Endothelial cell of umbilical vein (primary cell): ENCODE data around the gene PCARE. TPM values are rescaled to one million over a fixed set of nuclear protein-coding genes. Genes with fewer than 3 reads are reported as not detected.

Experiments used
- BruUV-seq: library from RNA; stranded (reverse); fragments of 400-500 nt; replicated peaks from 2 replicates; lab custom pipeline; 2021; lab: Mats Ljungman, UMichigan
- CTCF ChIA-PET: fragments of 300-600, 350-600 bp; sonication (Branson Sonifier 250); formaldehyde crosslinking; loops from one replicate; lab custom pipeline; 2021; ENCODE audit warnings: antibody characterized with exemption, inconsistent platforms; lab: Charles Lee
- POLR2A ChIA-PET: fragments of 300-600, 350-600 bp; sonication (Branson Sonifier 250); formaldehyde crosslinking; loops from one replicate; lab custom pipeline; 2021; ENCODE audit warnings: antibody characterized with exemption, inconsistent platforms; lab: Charles Lee
- DNase-seq: peaks from one replicate; pipeline ENCODE4 v3.0.0-alpha.2; 2011; ENCODE audit warnings: low read depth, low spot score
- FAIRE-seq: peaks from 2 replicates; lab custom pipeline; 2011; peaks lifted over from hg19 to GRCh38; lab: Jason Lieb, UNC
- H2AFZ ChIP-seq: 2 replicates; pipeline ENCODE4 v1.6.0; 2012; ENCODE audit warnings: low read depth, low read length, control low read depth, inconsistent platforms
- H3K27ac ChIP-seq: 2 replicates; pipeline ENCODE4 v1.5.1; 2011; ENCODE audit warnings: low read depth, mild to moderate bottlenecking, control low read depth, low read length, moderate library complexity; ENCODE audit not compliant: insufficient read depth
- H3K27me3 ChIP-seq, 2 experiments: 2 replicates each; pipeline versions ENCODE4 v1.6.0 to v1.6.1; 2011; ENCODE audit warnings: low read length in 2 of 2, mixed read lengths in 1 of 2; ENCODE audit not compliant: control insufficient read depth in 2 of 2, insufficient read depth in 2 of 2
- H3K36me3 ChIP-seq, 2 experiments: 2 replicates in 1 of 2; 3 replicates in 1 of 2; pipeline ENCODE4 v1.5.1; 2011; ENCODE audit warnings: low read length in 2 of 2, mild to moderate bottlenecking in 1 of 2, moderate library complexity in 1 of 2; ENCODE audit not compliant: control insufficient read depth in 2 of 2, insufficient read depth in 2 of 2; ENCODE audit errors: extremely low read depth in 1 of 2
- H3K4me1 ChIP-seq: 3 replicates; pipeline ENCODE4 v1.5.1; 2011; ENCODE audit warnings: mild to moderate bottlenecking, low read length; ENCODE audit not compliant: control insufficient read depth, insufficient read depth; ENCODE audit errors: extremely low read depth
- H3K4me2 ChIP-seq: 2 replicates; pipeline ENCODE4 v1.6.1; 2011; ENCODE audit warnings: low read length, control low read depth, mixed read lengths; ENCODE audit not compliant: insufficient read depth
- H3K4me3 ChIP-seq, 3 experiments: fragments of 200-600 bp in 1 of 3; sonication (generic), shearing (Covaris generic) in 1 of 3; replicated peaks in 1 of 3; 2 replicates each; pipeline ENCODE4 v1.5.1; 2011 to 2016; ENCODE audit warnings: control low read depth in 3 of 3, low read length in 3 of 3, mild to moderate bottlenecking in 2 of 3, inconsistent platforms in 1 of 3, low read depth in 1 of 3, moderate library complexity in 1 of 3; ENCODE audit not compliant: insufficient read depth in 1 of 3
- H3K79me2 ChIP-seq: 2 replicates; pipeline ENCODE4 v1.6.0; 2012; ENCODE audit warnings: low read length, inconsistent platforms; ENCODE audit not compliant: control insufficient read depth, insufficient read depth
- H3K9ac ChIP-seq: replicated peaks from 2 replicates; pipeline ENCODE3; 2011; ENCODE audit warnings: low read length, control low read depth; ENCODE audit not compliant: insufficient read depth; ENCODE audit errors: extremely low read depth
- H3K9me1 ChIP-seq: replicated peaks from 3 replicates; pipeline ENCODE4 v1.6.0; 2011; ENCODE audit warnings: mild to moderate bottlenecking, low read length; ENCODE audit not compliant: control insufficient read depth, insufficient read depth; ENCODE audit errors: extremely low read depth
- H3K9me3 ChIP-seq: replicated peaks from 2 replicates; pipeline ENCODE4 v1.5.1; 2012; ENCODE audit warnings: low read length, inconsistent platforms; ENCODE audit not compliant: control insufficient read depth, insufficient read depth
- H4K20me1 ChIP-seq: replicated peaks from 2 replicates; pipeline ENCODE3; 2011; ENCODE audit warnings: mild to moderate bottlenecking, low read length; ENCODE audit not compliant: control insufficient read depth, insufficient read depth; ENCODE audit errors: extremely low read depth
- EZH2 ChIP-seq: IDR thresholded peaks from 2 replicates; pipeline ENCODE4 v1.6.1; 2012; ENCODE audit warnings: borderline replicate concordance, low read depth, mild to moderate bottlenecking, moderate library complexity, low read length, inconsistent platforms; ENCODE audit not compliant: severe bottlenecking
- FOS ChIP-seq: IDR thresholded peaks from 2 replicates; pipeline ENCODE4 v1.6.1; 2011; ENCODE audit warnings: mild to moderate bottlenecking, low read length, moderate library complexity, borderline replicate concordance; ENCODE audit not compliant: insufficient read depth
- GATA2 ChIP-seq: IDR thresholded peaks from 2 replicates; pipeline ENCODE4 v1.7.0; 2011; ENCODE audit warnings: low read depth, mild to moderate bottlenecking, moderate library complexity, mixed read lengths, low read length; ENCODE audit not compliant: insufficient read length, insufficient read depth
- JUN ChIP-seq: IDR thresholded peaks from 2 replicates; pipeline ENCODE4 v1.6.1; 2011; ENCODE audit warnings: borderline replicate concordance, low read depth; ENCODE audit not compliant: insufficient read length, insufficient read depth
- MYC ChIP-seq: IDR thresholded peaks from one replicate; pipeline ENCODE4 v1.6.1; 2011; ENCODE audit warnings: mild to moderate bottlenecking, low read depth, low read length
- POLR2A ChIP-seq: IDR thresholded peaks from 2 replicates; pipeline ENCODE4 v1.6.1; 2012; ENCODE audit warnings: low read depth, mild to moderate bottlenecking, control low read depth, low read length
- POLR2AphosphoS5 ChIP-seq: IDR thresholded peaks from 2 replicates; pipeline ENCODE4 v1.6.1; 2012; ENCODE audit warnings: low read depth, mild to moderate bottlenecking, control low read depth, low read length, moderate library complexity; ENCODE audit not compliant: insufficient read depth
- dilution Hi-C: fragments of 300-500 bp; cut with MboI; formaldehyde crosslinking; loops from one replicate; pipeline ENCODE4 v1.15.0; 2019; ENCODE audit warnings: low sequenced_read_pairs; ENCODE audit not compliant: extremely low pct_ligation_motif_present
- intact Hi-C: fragments of 100-400 bp; cut with micrococcal nuclease; formaldehyde crosslinking; loops from one replicate; pipeline ENCODE4 v1.10.0; 2022
- polyA plus RNA-seq, 4 experiments: library from polyadenylated mRNA; depleted of rRNA in 3 of 4; stranded (reverse) in 3 of 4; unstranded in 1 of 4; fragments of >200 nt; gene quantifications; 2 replicates each; pipeline versions ENCODE4 v1.2.1 to v1.2.3, GENCODE V29; 2011 to 2012; ENCODE audit warnings: missing spikeins in 1 of 4
- total RNA-seq: library from RNA; stranded (reverse); gene quantifications from 2 replicates; pipeline ENCODE4 v1.2.3, GENCODE V29; 2021
- TF ChIP-seq, protein P1 (sequence below): IDR thresholded peaks from 2 replicates; pipeline ENCODE4 v1.6.1; 2011; ENCODE audit not compliant: insufficient read depth, insufficient read length
- TF ChIP-seq, protein P2 (sequence below), 2 donors: IDR thresholded peaks; 1 replicate in 1 of 2; 2 replicates in 1 of 2; pipeline ENCODE4 v1.5.1; 2011; ENCODE audit warnings: low read length in 2 of 2, mild to moderate bottlenecking in 2 of 2, moderate library complexity in 2 of 2, control low read depth in 1 of 2, inconsistent platforms in 1 of 2, low read depth in 1 of 2; ENCODE audit not compliant: insufficient read depth in 1 of 2; ENCODE audit errors: extremely low read depth in 1 of 2

The PCARE gene
- total and polyA plus RNA-seq, 2 donors (not counting 3 experiments of a cell fraction or from before 2014, with no cell fraction given): not detected

DNA sequence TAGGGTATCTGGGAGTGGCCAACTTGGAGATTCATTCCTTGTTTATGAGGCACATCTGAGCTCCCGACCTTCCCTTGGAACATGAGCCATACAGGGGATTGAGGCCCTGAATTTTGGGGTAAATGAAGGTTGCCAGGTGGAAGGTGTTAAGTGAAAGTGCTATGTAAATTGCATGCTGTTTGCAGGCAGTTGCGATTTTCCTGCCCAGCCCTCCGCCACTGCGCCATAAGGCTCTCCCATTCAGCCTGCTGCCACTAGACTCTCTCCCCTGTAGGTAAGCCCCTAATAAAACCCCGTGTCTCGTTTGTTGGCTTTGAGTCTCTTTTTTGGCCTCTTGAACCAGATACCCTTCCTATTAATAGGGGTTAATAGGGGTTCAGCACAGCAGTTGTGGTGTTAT is 33.8 kb downstream of the PCARE start:
- dilution Hi-C loops: no loop called here
- BruUV-seq: no TSS peak
- Histone ChIP-seq H3K4me3 (no peak overlapping the region), H3K27me3 (no peaks in the 10 kb centered on the region), H3K27ac (no peak overlapping the region), H2AFZ (no peak overlapping the region), H3K9me3 (no peaks in the 10 kb centered on the region), H3K36me3 (no peaks in the 10 kb centered on the region), H3K79me2 (no peaks in the 10 kb centered on the region), H3K9ac (no peak overlapping the region), H4K20me1 (no peaks in the 10 kb centered on the region), H3K4me1 (no peaks in the 10 kb centered on the region), H3K4me2 (no peak overlapping the region), H3K9me1 (no peaks in the 10 kb centered on the region)
- no peak for FAIRE-seq
- DNase-seq: no peak
- POLR2A ChIA-PET: no interaction called here
- TF ChIP-seq FOS: no peak
- TF ChIP-seq POLR2AphosphoS5: no peak
- TF ChIP-seq, protein P1, sequence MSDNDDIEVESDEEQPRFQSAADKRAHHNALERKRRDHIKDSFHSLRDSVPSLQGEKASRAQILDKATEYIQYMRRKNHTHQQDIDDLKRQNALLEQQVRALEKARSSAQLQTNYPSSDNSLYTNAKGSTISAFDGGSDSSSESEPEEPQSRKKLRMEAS: no peak
- no peak for TF ChIP-seq GATA2
- no peak for TF ChIP-seq POLR2A
- no peak for TF ChIP-seq JUN
- no peak for TF ChIP-seq EZH2
- TF ChIP-seq, protein P2, sequence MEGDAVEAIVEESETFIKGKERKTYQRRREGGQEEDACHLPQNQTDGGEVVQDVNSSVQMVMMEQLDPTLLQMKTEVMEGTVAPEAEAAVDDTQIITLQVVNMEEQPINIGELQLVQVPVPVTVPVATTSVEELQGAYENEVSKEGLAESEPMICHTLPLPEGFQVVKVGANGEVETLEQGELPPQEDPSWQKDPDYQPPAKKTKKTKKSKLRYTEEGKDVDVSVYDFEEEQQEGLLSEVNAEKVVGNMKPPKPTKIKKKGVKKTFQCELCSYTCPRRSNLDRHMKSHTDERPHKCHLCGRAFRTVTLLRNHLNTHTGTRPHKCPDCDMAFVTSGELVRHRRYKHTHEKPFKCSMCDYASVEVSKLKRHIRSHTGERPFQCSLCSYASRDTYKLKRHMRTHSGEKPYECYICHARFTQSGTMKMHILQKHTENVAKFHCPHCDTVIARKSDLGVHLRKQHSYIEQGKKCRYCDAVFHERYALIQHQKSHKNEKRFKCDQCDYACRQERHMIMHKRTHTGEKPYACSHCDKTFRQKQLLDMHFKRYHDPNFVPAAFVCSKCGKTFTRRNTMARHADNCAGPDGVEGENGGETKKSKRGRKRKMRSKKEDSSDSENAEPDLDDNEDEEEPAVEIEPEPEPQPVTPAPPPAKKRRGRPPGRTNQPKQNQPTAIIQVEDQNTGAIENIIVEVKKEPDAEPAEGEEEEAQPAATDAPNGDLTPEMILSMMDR (IDR thresholded peaks at IDR 0.05; ENCODE audit: extremely low read depth in 1 of 2, insufficient read depth in 1 of 2, low read depth in 1 of 2, low read length in 2 of 2): no peak
- no peak for TF ChIP-seq MYC
- CTCF ChIA-PET: no interaction called here
- intact Hi-C loops: no loop called here
